ENCODE data around the gene C4B.
"Not testable (repeated sequence)": the region's sequence is repeated elsewhere in the genome, so short reads cannot be mapped to it uniquely, and the experiment has no call there.

The C4B gene

DNA sequence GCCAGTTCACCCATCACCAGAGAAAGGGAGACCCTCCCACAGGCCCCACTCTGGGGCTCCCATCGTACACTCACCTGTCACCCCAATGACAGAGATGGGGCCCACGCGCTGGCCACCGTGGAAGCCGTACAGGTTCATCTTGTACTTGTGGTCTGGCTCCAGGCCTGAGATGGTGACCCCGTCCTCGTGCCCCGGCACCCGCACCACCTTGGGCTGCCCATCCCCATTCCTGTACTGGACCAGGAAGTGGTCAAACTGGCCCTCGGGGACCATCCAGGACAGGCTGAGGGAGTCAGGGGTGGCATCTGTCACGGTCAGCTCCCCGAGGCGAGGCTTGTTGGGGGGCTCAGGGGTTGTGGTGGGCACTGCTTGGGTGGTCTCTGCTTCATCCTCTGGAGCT, 38.7 kb downstream of the C4B start:
- not testable (repeated sequence) for DNase-seq (ENCODE audit: low spot score)

DNA sequence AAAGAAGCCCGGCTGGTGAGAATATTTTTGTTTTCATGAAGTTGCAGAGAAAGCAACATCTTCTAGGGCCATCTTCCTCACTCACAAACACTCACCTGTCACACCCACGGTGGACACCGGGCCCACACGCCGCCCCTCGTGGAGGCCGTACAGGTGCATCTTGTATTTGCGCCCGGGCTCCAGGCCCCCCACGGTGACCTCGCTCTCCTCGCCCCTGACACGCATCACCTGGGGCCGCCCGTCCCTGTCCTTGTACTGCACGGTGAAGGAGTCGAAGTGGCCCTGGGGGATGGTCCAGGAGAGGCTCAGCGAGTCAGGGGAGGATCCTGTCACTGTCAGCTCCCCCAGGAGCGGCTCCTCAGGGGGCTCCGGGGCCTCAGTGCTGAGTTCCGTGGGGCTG, 41.2 kb downstream of the C4B start:
- not testable (repeated sequence) for DNase-seq (ENCODE audit: low spot score)

GRCh38 chr6:32056254-32056653, 41.7 kb downstream of the C4B start:
- no peak for DNase-seq (ENCODE audit: low spot score)

DNA sequence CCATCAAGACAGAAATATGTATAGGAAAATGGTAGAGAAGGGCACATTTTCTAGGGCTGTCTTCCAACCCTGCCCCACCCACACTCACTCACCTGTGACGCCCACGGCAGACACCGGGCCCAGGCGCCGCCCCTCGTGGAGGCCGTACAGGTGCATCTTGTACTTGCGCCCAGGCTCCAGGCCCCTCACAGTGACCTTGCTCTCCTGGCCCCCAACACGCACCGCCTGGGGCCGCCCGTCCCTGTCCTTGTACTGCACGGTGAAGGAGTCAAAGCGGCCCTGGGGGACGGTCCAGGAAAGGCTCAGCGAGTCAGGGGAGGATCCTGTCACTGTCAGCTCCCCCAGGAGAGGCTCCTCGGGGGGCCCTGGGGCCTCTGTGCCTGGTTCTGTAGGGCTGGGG, 43.4 kb downstream of the C4B start:
- no peak for DNase-seq (ENCODE audit: low spot score)

DNA sequence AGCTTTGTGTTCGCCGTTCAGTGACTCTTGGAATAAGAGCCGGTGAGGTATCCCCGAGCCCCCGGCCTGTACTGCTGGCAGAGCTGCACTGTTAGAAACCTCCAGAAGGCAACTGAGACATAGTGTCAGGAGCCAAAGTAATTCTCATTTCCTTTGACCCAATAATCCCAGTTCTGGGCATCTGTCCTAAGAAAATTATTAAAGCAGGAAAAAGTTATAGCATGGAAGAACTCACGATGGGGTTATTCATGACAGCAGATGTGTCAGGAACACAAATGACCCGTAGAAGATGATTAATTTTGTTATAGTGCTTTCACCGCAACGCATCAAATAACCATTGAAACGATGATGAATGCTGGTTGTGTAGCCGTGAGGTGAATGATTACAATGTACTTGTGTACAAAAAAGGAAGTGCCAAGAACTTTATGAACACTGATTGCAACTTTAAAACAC, 43.9 kb downstream of the C4B start:
- DNase-seq (ENCODE audit: low spot score): no peak

GRCh38 chr6:32060966-32061655, 46.5 kb downstream of the C4B start:
- no peak for DNase-seq (ENCODE audit: low spot score)

- no peak for DNase-seq (ENCODE audit: low spot score)
Observed at GRCh38 chr6:32064706-32065105, 50.1 kb downstream of the C4B start.

GRCh38 chr6:32067521-32067920, 52.9 kb downstream of the C4B start:
- DNase-seq (ENCODE audit: low spot score): not testable (repeated sequence)

DNA sequence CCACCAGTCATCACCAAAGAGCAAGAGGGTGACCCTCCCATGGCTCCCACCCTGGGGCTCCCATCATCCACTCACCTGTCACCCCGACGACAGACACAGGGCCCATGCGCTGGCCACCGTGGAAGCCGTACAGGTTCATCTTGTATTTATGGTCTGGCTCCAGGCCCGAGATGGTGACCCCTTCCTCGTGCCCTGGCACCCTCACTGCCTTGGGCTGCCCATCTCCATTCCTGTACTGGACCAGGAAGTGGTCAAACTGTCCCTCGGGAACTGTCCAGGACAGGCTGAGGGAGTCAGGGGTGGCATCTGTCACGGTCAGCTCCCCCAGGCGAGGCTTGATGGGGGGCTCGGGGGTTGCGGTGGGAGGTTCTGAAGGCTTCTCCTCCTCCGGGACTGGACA, 53.7 kb downstream of the C4B start:
- not testable (repeated sequence) for DNase-seq (ENCODE audit: low spot score)

GRCh38 chr6:32068867-32069266, 54.3 kb downstream of the C4B start:
- DNase-seq (ENCODE audit: low spot score): no peak

DNA sequence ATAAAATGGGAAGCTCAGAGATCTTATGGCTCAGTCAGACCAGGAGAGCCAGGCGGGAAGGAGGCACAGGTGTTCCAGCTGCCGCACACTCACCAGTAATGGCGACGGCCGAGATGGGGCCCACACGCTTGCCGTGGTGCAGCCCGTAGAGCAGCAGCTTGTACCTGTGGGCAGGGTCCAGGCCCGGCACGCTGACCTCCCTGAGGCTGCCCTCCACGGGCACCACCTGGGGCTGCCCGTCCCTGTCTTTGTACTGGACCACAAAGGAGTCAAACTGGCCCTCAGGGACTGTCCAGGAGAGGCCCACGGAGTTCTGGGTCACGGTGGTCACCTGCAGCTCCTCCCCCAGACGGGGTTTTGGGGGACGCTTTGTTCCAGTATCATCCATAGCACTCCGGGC, 54.9 kb downstream of the C4B start:
- DNase-seq (ENCODE audit: low spot score): no peak

- DNase-seq (ENCODE audit: low spot score): no peak
Observed at GRCh38 chr6:32069878-32070515, 55.4 kb downstream of the C4B start.

GRCh38 chr6:32070814-32071543, 56.4 kb downstream of the C4B start:
- no peak for DNase-seq (ENCODE audit: low spot score)

DNA sequence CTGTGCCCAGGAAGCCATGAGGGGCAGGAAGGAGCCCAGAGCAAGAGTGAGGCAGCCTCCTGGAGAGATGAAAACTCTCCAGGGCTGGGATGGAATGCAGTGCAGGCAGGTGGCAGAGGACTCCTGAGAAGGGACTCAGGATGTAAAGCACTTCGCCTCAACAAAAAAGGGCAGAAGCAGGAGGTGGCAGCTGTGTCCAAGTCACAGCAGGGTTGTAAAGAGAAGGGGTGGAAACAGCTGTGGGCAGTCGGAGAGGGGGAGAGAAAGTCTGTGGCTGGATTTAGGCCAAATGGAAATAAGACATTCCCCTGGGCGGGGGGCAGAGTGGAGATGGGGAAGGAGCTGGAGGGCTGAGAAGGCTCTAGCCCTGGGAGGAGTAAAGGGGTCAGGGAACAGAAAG, 58.5 kb downstream of the C4B start:
- no peak for DNase-seq (ENCODE audit: low spot score)

GRCh38 chr6:32073613-32074012, 59.0 kb downstream of the C4B start:
- DNase-seq (ENCODE audit: low spot score): no peak

GRCh38 chr6:32074996-32075532, 60.5 kb downstream of the C4B start:
- DNase-seq (ENCODE audit: low spot score): no peak

DNA sequence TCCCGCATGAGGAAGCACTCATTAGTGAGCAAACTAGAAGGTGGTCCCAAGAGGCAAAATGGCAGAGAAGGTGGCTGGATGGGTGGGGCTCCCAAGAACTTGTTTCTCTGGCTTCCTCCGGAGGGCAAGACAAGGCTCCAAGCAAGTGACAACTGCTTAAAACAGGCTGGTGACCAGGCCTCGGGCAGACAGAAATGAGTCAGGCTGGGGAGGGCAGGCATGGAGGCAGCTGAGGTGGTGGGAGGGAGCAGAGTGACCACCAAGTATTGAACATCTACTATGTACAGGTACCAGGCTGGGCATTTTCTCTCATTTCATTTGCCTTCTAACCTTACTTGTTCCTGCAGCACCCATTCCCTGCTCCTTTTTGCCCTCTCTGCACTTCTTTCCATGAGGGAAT, 61.2 kb downstream of the C4B start:
- no peak for DNase-seq (ENCODE audit: low spot score)

DNA sequence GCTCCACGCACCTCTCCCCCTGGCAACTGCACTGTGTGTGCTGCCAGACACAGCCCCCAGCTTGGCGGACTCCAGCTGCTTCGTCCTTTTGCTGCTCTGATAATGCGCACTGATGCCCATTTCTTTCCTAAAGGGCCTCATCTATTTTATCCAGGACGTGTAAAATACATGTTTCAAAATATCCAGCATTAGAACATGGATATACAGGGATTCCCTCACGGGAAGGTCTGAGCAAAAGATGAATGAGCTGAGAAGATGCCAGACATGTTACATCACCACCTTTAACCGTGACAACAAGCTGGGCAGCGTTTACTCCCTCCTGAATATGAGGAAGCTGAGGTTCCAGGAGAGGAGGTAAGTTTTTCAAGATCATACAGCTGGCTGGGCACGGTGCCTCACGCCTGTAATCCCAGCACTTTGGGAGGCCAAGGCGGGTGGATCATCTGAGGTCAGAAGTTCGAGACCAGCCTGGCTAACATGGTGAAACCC, 61.8 kb downstream of the C4B start:
- no peak for DNase-seq (ENCODE audit: low spot score)

GRCh38 chr6:32079566-32080290, 65.1 kb downstream of the C4B start:
- DNase-seq (ENCODE audit: low spot score): no peak

- DNase-seq (ENCODE audit: low spot score): no peak
Observed at GRCh38 chr6:32081168-32081990, 66.8 kb downstream of the C4B start.

- no peak for DNase-seq (ENCODE audit: low spot score)
Observed at GRCh38 chr6:32082478-32082877, 67.9 kb downstream of the C4B start.
